K562 (cell line): ENCODE data around the gene SPATA13. TPM values are rescaled to one million over a fixed set of nuclear protein-coding genes. Genes with fewer than 3 reads are reported as not detected.

Experiments
- ATAC-seq: fragments of 200-7000 bp; cut with Tn5 transposase; 3 replicates; pipeline ENCODE4 v1.9.1; 2020; ENCODE audit warnings: moderate library complexity
- BruUV-seq: library from RNA; stranded (reverse); fragments of 400-500 nt; replicated peaks from 2 replicates; lab custom pipeline; 2021; lab: Mats Ljungman, UMichigan
- CTCF ChIA-PET: fragments of 300-600 bp; formaldehyde crosslinking; extraction: SDS; loops from one replicate; lab custom pipeline; 2021; ENCODE audit warnings: low intra/inter-chr PET ratio; lab: Yijun Ruan, JAX
- POLR2A ChIA-PET: fragments of 300-600, 350-650 bp; sonication (Branson Sonifier 250); formaldehyde crosslinking; extraction: SDS; loops from one replicate; lab custom pipeline; 2021; ENCODE audit warnings: antibody characterized with exemption, inconsistent platforms; lab: Yijun Ruan, JAX
- DNase-seq, 4 experiments: peaks; one replicate each; pipeline versions ENCODE4 v3.0.0 to v3.0.0-alpha.2; 2011 to 2018; ENCODE audit warnings: low spot score in 3 of 4, mixed read lengths in 3 of 4; ENCODE audit errors: extremely low read depth in 1 of 4
- FAIRE-seq: peaks from 2 replicates; lab custom pipeline; 2011; peaks lifted over from hg19 to GRCh38; lab: Jason Lieb, UNC
- H2AFZ ChIP-seq: 2 replicates; pipeline ENCODE4 v1.6.0; 2011; ENCODE audit warnings: low read depth, low read length, control low read depth, inconsistent platforms
- H3K27ac ChIP-seq: fragments of 200-600 bp; 3 replicates; pipeline ENCODE4 v1.8.0; 2011; ENCODE audit warnings: low read depth, mild to moderate bottlenecking, control low read depth, inconsistent platforms, low read length, moderate library complexity, mixed read lengths; ENCODE audit errors: extremely low read depth
- H3K27me3 ChIP-seq, 2 experiments: fragments of 300-600 bp in 1 of 2; 2 replicates in 1 of 2; 3 replicates in 1 of 2; pipeline versions ENCODE4 v1.6.0 to v1.8.0; 2011; ENCODE audit warnings: inconsistent platforms in 2 of 2, low read length in 2 of 2, mild to moderate bottlenecking in 1 of 2, mixed read lengths in 1 of 2, moderate library complexity in 1 of 2; ENCODE audit not compliant: control insufficient read depth in 2 of 2, insufficient read depth in 2 of 2
- H3K36me3 ChIP-seq: fragments of 300-600 bp; 3 replicates; pipeline ENCODE4 v1.8.0; 2011; ENCODE audit warnings: mild to moderate bottlenecking, low read length, inconsistent platforms; ENCODE audit not compliant: control insufficient read depth, insufficient read depth
- H3K4me1 ChIP-seq, 2 experiments: fragments of 200-600 bp in 1 of 2; replicated peaks in 1 of 2; 2 replicates in 1 of 2; 3 replicates in 1 of 2; pipeline versions ENCODE4 v1.5.1 to v1.8.0; 2011; ENCODE audit warnings: inconsistent platforms in 2 of 2, low read length in 2 of 2, mild to moderate bottlenecking in 1 of 2, mixed read lengths in 1 of 2, moderate library complexity in 1 of 2; ENCODE audit not compliant: control insufficient read depth in 2 of 2, insufficient read depth in 2 of 2
- H3K4me2 ChIP-seq: 2 replicates; pipeline ENCODE4 v1.6.1; 2011; ENCODE audit warnings: low read length, control low read depth, inconsistent platforms, mixed read lengths; ENCODE audit not compliant: insufficient read depth
- H3K4me3 ChIP-seq: fragments of 200-600 bp; sonication (generic), shearing (Covaris generic); 2 replicates; pipeline ENCODE4 v1.5.1; 2016; ENCODE audit warnings: control low read depth, inconsistent platforms
- H3K79me2 ChIP-seq: fragments of 200-600 bp; 3 replicates; pipeline ENCODE4 v1.8.0; 2011; ENCODE audit warnings: low read length, inconsistent platforms; ENCODE audit not compliant: control insufficient read depth, insufficient read depth
- H3K9ac ChIP-seq, 2 experiments: 2 replicates each; pipeline versions ENCODE4 v1.6.0 to v1.6.1; 2011; ENCODE audit warnings: low read depth in 2 of 2, low read length in 2 of 2, control low read depth in 1 of 2, inconsistent platforms in 1 of 2, mild to moderate bottlenecking in 1 of 2, mixed read lengths in 1 of 2; ENCODE audit not compliant: insufficient read depth in 1 of 2
- H3K9me1 ChIP-seq: one replicate; pipeline ENCODE4 v1.6.0; 2011; ENCODE audit warnings: inconsistent platforms, mild to moderate bottlenecking, low read length, moderate library complexity; ENCODE audit not compliant: control insufficient read depth, insufficient read depth
- H3K9me3 ChIP-seq: replicated peaks from 2 replicates; pipeline ENCODE4 v1.5.1; 2011; ENCODE audit warnings: low read depth, low read length, inconsistent platforms; ENCODE audit not compliant: control insufficient read depth, insufficient read depth
- H4K20me1 ChIP-seq: replicated peaks from 2 replicates; pipeline ENCODE4 v1.6.1; 2011; ENCODE audit warnings: low read length, inconsistent platforms, mixed read lengths; ENCODE audit not compliant: control insufficient read depth, insufficient read depth
- ERF ChIP-seq: fragments of 450-650 bp; formaldehyde crosslinking; IDR thresholded peaks from 2 replicates; pipeline ENCODE4 v1.4.0; 2020; ENCODE audit warnings: mild to moderate bottlenecking, mixed read lengths
- FOXJ2 ChIP-seq: fragments of 200-800 bp; sonication (Bioruptor generic); IDR thresholded peaks from 2 replicates; pipeline ENCODE4 v1.6.1; 2016; ENCODE audit warnings: missing genetic modification characterization, missing compliant biosample characterization
- ZNF583 ChIP-seq: fragments of 250-450 bp; sonication (Bioruptor Pico); IDR thresholded peaks from 2 replicates; pipeline ENCODE4 v1.4.0; 2020
- ZNF75A ChIP-seq: fragments of 450-650 bp; formaldehyde crosslinking; IDR thresholded peaks from 2 replicates; pipeline ENCODE4 v1.4.0; 2020; ENCODE audit warnings: mild to moderate bottlenecking
- WGBS: fragments of 100-300 bp; shearing (Covaris generic); methylation state at CpG from one replicate; pipeline ENCODE4 v1.1.6; 2016; ENCODE audit warnings: low coverage, mixed read lengths; ENCODE audit not compliant: insufficient coverage; ENCODE audit errors: missing lambda C conversion rate; 5-methylcytosine and 5-hydroxymethylcytosine counted together
- in situ Hi-C: fragments of 300-500 bp; cut with MboI; formaldehyde crosslinking; loops from 4 replicates; pipeline ENCODE4 v1.15.0; 2018; ENCODE audit warnings: inconsistent platforms, mixed read lengths
- intact Hi-C: fragments of 100-400 bp; cut with micrococcal nuclease; formaldehyde crosslinking; loops from 2 replicates; pipeline ENCODE4 v1.14.2; 2022
- polyA plus RNA-seq, 8 experiments: library from polyadenylated mRNA; depleted of rRNA in 4 of 8; stranded (reverse) in 5 of 8; unstranded in 3 of 8; fragments of >200 nt; fragmentation: Nextera tagmentation in 2 of 8; fragmentation: Illumina TruSeq in 1 of 8; extraction: Ambion mirVana in 2 of 8; extraction: Trizol in 1 of 8; gene quantifications; 2 replicates each; pipeline versions ENCODE4 v1.2.1 to v1.2.3, GENCODE V29; 2011 to 2014; ENCODE audit warnings: inconsistent platforms in 1 of 8, missing spikeins in 1 of 8
- total RNA-seq, 7 experiments: library from RNA; depleted of rRNA in 6 of 7; stranded (reverse); fragments of >200 nt in 6 of 7; fragmentation: Illumina TruSeq in 2 of 7; extraction: Trizol in 2 of 7; gene quantifications; 2 replicates each; pipeline versions ENCODE4 v1.2.1 to v1.2.3, GENCODE V29; 2011 to 2021; ENCODE audit warnings: low replicate concordance in 1 of 7
- TF ChIP-seq, protein P1 (sequence below): fragments of 200-400 bp; formaldehyde crosslinking; IDR thresholded peaks from 2 replicates; pipeline ENCODE4 v1.6.1; 2017; ENCODE audit warnings: mild to moderate bottlenecking, low read depth, low read length, moderate library complexity

SPATA13 gene
- total and polyA plus RNA-seq, 9 of the 15 experiments (the other 6 are each of a cell fraction or from before 2014, with no cell fraction given): 0.08 to 0.99 (median 0.21) TPM; not detected in 2

DNA sequence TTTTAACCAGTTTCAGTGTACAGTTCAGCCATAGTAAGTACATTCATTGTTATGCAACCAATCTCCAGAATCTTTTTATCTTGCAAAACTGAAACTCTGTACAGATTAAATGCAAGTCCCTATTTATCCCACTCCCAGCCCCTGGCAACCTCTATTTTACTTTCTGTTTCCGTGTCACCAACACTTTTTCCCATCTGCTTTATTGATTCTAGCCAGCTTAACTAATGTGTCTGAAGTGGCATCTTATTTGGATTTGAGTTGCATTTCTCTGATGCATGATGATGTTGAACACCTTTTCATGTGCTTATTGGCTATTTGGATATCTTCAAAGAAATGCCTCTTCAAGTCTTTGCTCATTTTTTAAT lies 18.9 kb downstream of the SPATA13 start:
- H3K4me2 ChIP-seq: no peak overlapping the region
- H3K4me1 ChIP-seq: no peaks in the 10 kb centered on the region
- DNase-seq: no peak
- in situ Hi-C loops: no loop called here
- no peaks in the 10 kb centered on the region for H3K79me2 ChIP-seq
- TF ChIP-seq, protein P1, sequence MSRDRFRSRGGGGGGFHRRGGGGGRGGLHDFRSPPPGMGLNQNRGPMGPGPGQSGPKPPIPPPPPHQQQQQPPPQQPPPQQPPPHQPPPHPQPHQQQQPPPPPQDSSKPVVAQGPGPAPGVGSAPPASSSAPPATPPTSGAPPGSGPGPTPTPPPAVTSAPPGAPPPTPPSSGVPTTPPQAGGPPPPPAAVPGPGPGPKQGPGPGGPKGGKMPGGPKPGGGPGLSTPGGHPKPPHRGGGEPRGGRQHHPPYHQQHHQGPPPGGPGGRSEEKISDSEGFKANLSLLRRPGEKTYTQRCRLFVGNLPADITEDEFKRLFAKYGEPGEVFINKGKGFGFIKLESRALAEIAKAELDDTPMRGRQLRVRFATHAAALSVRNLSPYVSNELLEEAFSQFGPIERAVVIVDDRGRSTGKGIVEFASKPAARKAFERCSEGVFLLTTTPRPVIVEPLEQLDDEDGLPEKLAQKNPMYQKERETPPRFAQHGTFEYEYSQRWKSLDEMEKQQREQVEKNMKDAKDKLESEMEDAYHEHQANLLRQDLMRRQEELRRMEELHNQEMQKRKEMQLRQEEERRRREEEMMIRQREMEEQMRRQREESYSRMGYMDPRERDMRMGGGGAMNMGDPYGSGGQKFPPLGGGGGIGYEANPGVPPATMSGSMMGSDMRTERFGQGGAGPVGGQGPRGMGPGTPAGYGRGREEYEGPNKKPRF: no peak
- TF ChIP-seq ZNF583 (CRISPR knock-in tag): no peak
- TF ChIP-seq ERF: no peak
- TF ChIP-seq ZNF75A: no peak
- TF ChIP-seq FOXJ2 (tag): no peak
- TF ChIP-seq, all 486 proteins: peak for 0
- Histone ChIP-seq H3K9me3 (no peaks in the 10 kb centered on the region), H2AFZ (no peak overlapping the region), H3K27ac (no peak overlapping the region), H3K36me3 (no peaks in the 10 kb centered on the region), H3K9me1 (no peaks in the 10 kb centered on the region), H4K20me1 (no peaks in the 10 kb centered on the region), H3K4me3 (no peak overlapping the region), H3K9ac (no peak overlapping the region), H3K27me3 (no peaks in the 10 kb centered on the region)
- ChIA-PET CTCF (no interaction called here), POLR2A (interaction anchor here (1.2 kb wide), 1 partner anchor 16 kb away, joined by 3 read pairs; no protein-coding TSS in a partner anchor)
- WGBS: 0% methylated on average over 1 of the region's 1 CpG
- no TSS peak for BruUV-seq
- FAIRE-seq (no peak), ATAC-seq (no peak)
- intact Hi-C loops: no loop called here
